Glomerular visceral epithelial cell (primary cell): ENCODE data around the gene CD8B.

Experiments used
- DNase-seq: peaks from one replicate; pipeline ENCODE4 v3.0.0-alpha.2; 2016; ENCODE audit errors: extremely low spot score

Gene CD8B

GRCh38 chr2:86806059-86806857 lies 55.4 kb downstream of the CD8B start:
- no peak for DNase-seq

GRCh38 chr2:86800856-86801567 lies 60.7 kb downstream of the CD8B start:
- no peak for DNase-seq

- no peak for DNase-seq
These were observed 66.8 kb downstream of the CD8B start for GRCh38 chr2:86794861-86795260.

GRCh38 chr2:86793752-86794151 lies 67.9 kb downstream of the CD8B start:
- no peak for DNase-seq

GRCh38 chr2:86791573-86791972 lies 70.1 kb downstream of the CD8B start:
- no peak for DNase-seq

- peak; percentile 22 for DNase-seq
These were observed 70.8 kb downstream of the CD8B start, which contains the start of gene CD8A for GRCh38 chr2:86790676-86791572. TSS of gene CD8A (minus strand) at chr2:86790913. CDS start at chr2:86790825, 88 bp downstream.

- no peak for DNase-seq
These were observed 71.5 kb downstream of the CD8B start for GRCh38 chr2:86790134-86790675.

- DNase-seq, result no peak
These were observed 72.0 kb downstream of the CD8B start for GRCh38 chr2:86789687-86790133.

GRCh38 chr2:86788881-86789686 lies 72.6 kb downstream of the CD8B start:
- DNase-seq, result no peak

- no peak for DNase-seq
These were observed 73.5 kb downstream of the CD8B start for GRCh38 chr2:86788165-86788564.

GRCh38 chr2:86787736-86788135 lies 74.0 kb downstream of the CD8B start:
- no peak for DNase-seq

GRCh38 chr2:86786001-86786536 lies 75.6 kb downstream of the CD8B start:
- DNase-seq, result no peak

- DNase-seq, result no peak
These were observed 76.2 kb downstream of the CD8B start for GRCh38 chr2:86785456-86785855.

GRCh38 chr2:86783615-86784339 lies 77.9 kb downstream of the CD8B start:
- DNase-seq, result no peak

- no peak for DNase-seq
These were observed 78.9 kb downstream of the CD8B start for GRCh38 chr2:86782748-86783147.

- DNase-seq, result no peak
These were observed 80.3 kb downstream of the CD8B start for GRCh38 chr2:86781363-86781762.

GRCh38 chr2:86779971-86780370 lies 81.7 kb downstream of the CD8B start:
- no peak for DNase-seq

GRCh38 chr2:86778957-86779356 lies 82.7 kb downstream of the CD8B start:
- DNase-seq, result no peak

- DNase-seq, result no peak
These were observed 85.2 kb downstream of the CD8B start for GRCh38 chr2:86776532-86776931.

- DNase-seq, result no peak
These were observed 86.3 kb downstream of the CD8B start for GRCh38 chr2:86775338-86775737.
